Activated CD8-positive, alpha-beta memory T cell treated with anti-CD3 and anti-CD28 coated beads for 4 hours (primary cell): ENCODE measurements around the gene TPCN2.
"Not testable (repeated sequence)": the region's sequence is repeated elsewhere in the genome, so short reads cannot be mapped to it uniquely, and the experiment has no call there.

Experiments used
- DNase-seq, 2 donors: peaks; one replicate each; pipeline ENCODE4 v3.0.0-alpha.2; 2020; ENCODE audit warnings: low read depth in 2 of 2

Gene TPCN2

GRCh38 chr11:69127884-69128283 lies 79.2 kb downstream of the TPCN2 start:
- no peak for DNase-seq

- DNase-seq, result no peak
These were observed 80.3 kb downstream of the TPCN2 start for GRCh38 chr11:69129053-69129452.

GRCh38 chr11:69129647-69130046 lies 80.9 kb downstream of the TPCN2 start:
- no peak for DNase-seq

DNA sequence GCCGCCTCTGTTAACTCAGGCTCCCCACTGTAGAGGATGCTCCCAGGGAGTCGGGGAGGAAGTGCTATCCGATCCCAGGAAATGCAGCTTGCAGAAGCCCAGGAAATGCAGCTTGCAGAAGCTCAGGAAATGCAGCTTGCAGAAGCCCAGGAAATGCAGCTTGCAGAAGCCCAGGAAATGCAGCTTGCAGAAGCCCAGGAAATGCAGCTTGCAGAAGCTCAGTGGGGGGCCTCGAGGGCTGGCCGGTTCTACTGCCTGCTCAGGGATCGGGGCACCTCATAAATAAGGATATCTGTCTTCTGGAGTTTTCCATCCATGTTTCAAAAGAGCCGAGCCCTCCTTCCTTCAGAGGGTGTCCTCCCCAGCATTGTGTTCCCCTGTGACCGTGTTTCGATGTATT lies 81.9 kb downstream of the TPCN2 start:
- DNase-seq, result no peak

GRCh38 chr11:69131121-69131566 lies 82.4 kb downstream of the TPCN2 start:
- no peak for DNase-seq

DNA sequence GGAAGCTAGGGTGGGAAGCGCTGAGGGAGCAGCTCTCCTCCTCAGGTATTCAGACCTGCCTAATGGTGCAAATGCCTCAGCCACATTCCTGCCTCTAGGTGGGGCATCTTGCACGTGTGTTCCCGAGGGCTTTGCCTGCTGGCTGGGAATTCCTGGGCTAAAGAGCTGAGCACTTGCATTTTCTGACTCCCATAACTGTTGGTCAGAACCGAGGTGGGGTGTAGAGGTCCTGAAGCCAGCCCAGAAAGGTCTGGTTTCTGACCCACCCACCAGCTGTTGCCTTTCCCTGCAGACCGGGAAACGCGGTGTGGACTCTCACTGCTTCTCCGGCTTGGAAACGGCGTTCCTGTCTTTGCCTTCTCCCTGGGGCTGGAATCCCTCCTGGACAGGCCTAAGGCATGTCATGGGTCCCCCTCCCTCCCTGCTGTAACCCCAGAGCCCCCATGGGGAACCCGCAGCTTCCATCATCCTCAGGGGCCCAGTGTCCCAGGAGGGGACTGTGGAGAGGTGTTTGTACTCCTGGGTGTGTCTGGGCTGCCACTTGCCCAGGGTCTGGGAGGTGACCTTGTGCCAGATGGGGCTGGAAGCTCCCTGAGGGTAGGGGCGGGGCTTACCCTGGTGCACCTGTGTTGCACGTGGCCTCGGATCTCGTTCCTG lies 83.0 kb downstream of the TPCN2 start:
- DNase-seq, result no peak

DNA sequence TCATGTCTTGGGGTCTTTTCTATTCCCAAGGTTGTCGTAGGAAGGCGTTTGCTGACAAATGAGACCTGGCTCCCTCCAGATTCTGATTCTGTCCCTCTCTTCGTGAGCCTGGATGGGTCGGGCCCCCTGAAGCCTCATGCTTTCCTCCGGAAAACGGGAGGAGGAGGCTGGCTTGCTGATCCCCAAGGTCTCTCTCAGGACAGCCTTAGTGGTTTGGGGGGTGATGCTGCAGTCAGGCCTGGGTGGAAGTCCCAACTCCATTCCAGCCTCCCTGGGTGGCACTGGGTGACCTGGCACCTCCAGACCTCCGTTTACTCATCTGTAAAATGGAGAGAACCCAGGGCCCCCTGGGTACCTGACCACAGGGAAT lies 83.6 kb downstream of the TPCN2 start:
- no peak for DNase-seq

GRCh38 chr11:69133251-69133650 lies 84.5 kb downstream of the TPCN2 start:
- no peak for DNase-seq

GRCh38 chr11:69134182-69134581 lies 85.5 kb downstream of the TPCN2 start:
- DNase-seq, result not testable (repeated sequence)

- no peak for DNase-seq
These were observed 86.2 kb downstream of the TPCN2 start for GRCh38 chr11:69134957-69135356.

DNA sequence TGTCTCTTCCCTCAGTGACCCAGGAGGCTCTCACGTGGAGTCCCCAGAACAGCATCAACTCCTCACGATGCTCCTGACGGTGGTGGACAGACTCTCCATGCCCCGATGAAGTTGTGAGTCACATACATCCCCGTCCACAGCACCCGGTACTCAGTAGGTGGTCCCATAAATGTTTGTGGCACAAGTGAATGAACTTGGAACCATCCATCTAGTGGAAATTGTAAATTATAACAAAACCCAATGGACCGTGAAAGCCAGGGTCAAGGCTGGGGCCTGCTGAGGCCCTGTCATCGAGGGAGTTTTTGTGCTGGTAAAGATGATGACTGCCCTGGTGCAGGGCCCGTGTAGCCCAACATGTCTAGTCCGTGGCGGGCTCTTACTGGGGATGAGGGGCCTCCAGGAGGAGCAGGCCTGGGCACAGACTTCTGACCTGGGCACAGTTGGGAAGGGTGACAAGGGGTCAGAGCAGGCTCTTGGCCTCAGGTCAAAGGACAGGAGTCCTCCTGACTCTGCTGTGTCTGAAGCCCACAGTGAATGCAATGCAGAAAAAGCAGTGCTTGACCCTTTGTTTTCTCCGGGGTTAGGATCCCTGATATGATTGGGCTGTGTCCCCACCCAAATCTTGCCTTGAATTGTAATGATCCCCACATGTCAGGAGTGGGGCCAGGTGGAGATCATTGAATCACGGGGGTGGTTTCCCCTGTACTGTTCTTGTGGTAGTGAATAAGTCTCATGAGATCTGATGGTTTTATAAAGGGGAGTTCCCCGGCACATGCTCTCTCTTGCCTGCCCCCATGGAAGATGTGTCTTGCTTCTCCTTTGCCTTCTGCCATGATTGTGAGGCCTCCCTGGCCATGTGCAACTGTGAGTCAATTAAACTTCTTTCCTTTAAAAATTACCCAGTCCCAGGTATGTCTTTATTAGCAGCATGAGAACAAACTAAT lies 87.0 kb downstream of the TPCN2 start:
- no peak for DNase-seq

DNA sequence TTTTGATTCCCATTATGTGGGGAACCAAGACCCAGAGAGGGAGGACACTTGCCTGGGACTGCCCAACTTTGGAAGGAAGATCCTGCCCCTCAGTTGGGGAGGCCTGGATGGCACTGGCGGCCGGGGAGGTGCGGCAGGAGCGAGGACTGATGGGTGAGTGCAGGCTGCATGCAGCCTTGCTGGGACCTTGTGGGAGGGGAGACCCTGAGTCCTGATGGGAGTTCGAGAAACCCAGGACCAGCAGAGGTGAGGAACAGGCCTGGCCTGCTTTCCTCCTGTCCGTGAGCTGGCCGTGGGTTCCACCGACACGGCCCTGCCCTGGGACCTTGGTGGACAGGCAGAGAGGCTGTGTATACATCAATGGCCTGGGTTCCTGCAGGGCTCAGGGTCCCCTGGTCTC lies 87.7 kb downstream of the TPCN2 start:
- DNase-seq, result no peak

DNA sequence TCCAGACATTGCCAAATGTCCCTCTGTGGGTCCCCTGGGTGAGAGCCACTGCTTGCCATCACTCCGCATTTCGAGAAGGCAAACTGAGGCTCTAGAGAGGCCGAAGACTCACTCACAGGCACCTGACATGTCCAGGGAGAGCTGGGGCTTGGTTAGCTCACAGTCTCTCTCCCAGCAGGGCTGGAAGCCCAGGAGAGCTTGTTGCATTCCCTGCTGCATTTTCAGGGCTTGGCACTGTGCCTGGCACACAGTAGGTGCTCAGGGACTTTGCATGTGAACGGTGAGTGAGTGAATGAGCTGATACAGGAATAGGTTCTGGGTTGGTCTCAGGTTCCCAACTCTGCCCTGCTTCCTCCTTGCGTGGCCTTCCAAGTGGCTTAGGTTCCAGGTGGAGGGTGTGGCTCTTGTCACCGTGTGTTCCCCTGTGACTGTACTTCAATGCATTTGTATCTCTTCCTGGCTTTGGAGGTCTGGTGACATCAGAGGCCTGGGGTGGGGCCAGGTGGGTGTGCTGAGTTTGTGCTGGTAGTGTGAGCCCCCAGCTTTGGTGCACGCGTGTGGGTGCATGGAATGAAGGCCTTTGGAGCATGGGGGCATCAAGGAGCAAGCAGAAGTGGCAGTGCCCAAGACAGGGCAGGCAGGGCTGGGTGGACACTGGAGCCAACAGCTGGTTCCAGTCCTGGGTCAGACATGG lies 88.6 kb downstream of the TPCN2 start:
- DNase-seq, result no peak

GRCh38 chr11:69138265-69138664 lies 89.5 kb downstream of the TPCN2 start:
- DNase-seq, result no peak

- DNase-seq, result not testable (repeated sequence)
These were observed 91.4 kb downstream of the TPCN2 start for GRCh38 chr11:69140161-69140560.

DNA sequence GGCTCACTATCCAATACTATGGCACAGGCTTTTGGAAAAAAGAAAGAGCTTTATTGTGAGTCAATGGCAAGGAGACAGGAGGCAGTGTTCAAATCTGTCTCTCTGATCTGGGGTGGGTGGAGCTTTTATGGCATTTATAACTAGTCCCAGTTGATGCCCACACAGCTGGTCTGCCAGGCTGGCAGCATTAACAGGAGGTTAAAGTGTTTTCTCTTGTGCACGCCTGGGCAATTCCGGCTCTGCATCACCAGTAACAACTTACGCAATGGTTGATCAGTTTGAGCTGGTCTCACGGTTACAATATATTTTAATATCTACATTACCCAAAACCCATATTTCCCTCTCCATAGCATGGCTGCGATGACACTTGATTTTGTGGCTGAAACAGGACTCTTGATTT lies 91.9 kb downstream of the TPCN2 start:
- no peak for DNase-seq

GRCh38 chr11:69141742-69142141 lies 93.0 kb downstream of the TPCN2 start:
- no peak for DNase-seq

GRCh38 chr11:69142895-69143294 lies 94.2 kb downstream of the TPCN2 start:
- DNase-seq, result no peak

GRCh38 chr11:69144316-69145049 lies 95.8 kb downstream of the TPCN2 start:
- DNase-seq, result no peak

DNA sequence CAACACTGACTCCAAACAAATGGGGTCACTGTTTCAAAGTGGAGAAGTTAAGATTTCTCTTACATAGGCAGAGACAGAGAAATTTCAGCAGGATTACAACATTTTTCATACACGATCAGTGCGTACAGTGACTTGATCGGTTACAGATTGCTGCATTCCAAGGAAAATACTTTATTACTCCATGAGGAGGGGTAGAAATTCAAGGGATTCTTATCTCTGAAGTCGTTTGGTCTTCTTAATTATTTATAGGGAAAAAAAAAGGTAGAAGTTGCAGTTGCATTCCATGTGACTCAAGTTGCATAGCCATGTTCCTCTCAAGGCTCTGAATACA lies 96.3 kb downstream of the TPCN2 start:
- DNase-seq, result no peak

GRCh38 chr11:69148377-69148762 lies 99.6 kb downstream of the TPCN2 start:
- no peak for DNase-seq

- DNase-seq, result no peak
These were observed 100.1 kb downstream of the TPCN2 start for GRCh38 chr11:69148806-69149205.
